CD4-positive, alpha-beta T cell treated with Interleukin-17A for 4 hours (primary cell): Measurements from ENCODE around the gene ACSS2.
A peak's percentile ranks its signal among the peaks of the same experiment; 100 is the strongest.

Source experiments
- DNase-seq: peaks from one replicate; pipeline ENCODE4 v3.0.0-alpha.2; 2020; ENCODE audit warnings: mixed read lengths

Gene ACSS2

GRCh38 chr20:34876406-34877282 lies at the start of gene ACSS2:
ACSS2 (plus strand) TSS chr20:34876612; CDS start chr20:34876646, 34 bp downstream.
- DNase-seq = peak; percentile 98

- no peak for DNase-seq
These were observed 47.2 kb upstream of the ACSS2 start for GRCh38 chr20:34829191-34829590.

- DNase-seq = no peak
These were observed 44.5 kb upstream of the ACSS2 start for GRCh38 chr20:34831936-34832335.

GRCh38 chr20:34834459-34834893 lies 41.9 kb upstream of the ACSS2 start:
- DNase-seq = no peak

- no peak for DNase-seq
These were observed 34.3 kb upstream of the ACSS2 start for GRCh38 chr20:34842143-34842542.

- DNase-seq = no peak
These were observed 33.0 kb upstream of the ACSS2 start for GRCh38 chr20:34843421-34843820.

- DNase-seq = no peak
These were observed 27.8 kb upstream of the ACSS2 start for GRCh38 chr20:34848597-34848996.

- DNase-seq = no peak
These were observed 26.6 kb upstream of the ACSS2 start for GRCh38 chr20:34849778-34850177.

GRCh38 chr20:34850969-34851368 lies 25.4 kb upstream of the ACSS2 start:
- DNase-seq = no peak

GRCh38 chr20:34852298-34852697 lies 24.1 kb upstream of the ACSS2 start:
- no peak for DNase-seq

GRCh38 chr20:34859367-34859766 lies 17.0 kb upstream of the ACSS2 start:
- DNase-seq = no peak

GRCh38 chr20:34859826-34860545 lies 16.4 kb upstream of the ACSS2 start:
- no peak for DNase-seq

- no peak for DNase-seq
These were observed 14.9 kb upstream of the ACSS2 start for GRCh38 chr20:34861386-34862084.

- no peak for DNase-seq
These were observed 13.7 kb upstream of the ACSS2 start for GRCh38 chr20:34862724-34863123.

GRCh38 chr20:34863421-34863965 lies 12.9 kb upstream of the ACSS2 start:
- DNase-seq = no peak

GRCh38 chr20:34864216-34864615 lies 12.2 kb upstream of the ACSS2 start:
- no peak for DNase-seq

GRCh38 chr20:34871320-34871926 lies 5.0 kb upstream of the ACSS2 start:
- DNase-seq = no peak

GRCh38 chr20:34871966-34872621 lies 4.3 kb upstream of the ACSS2 start:
- peak; percentile 13 for DNase-seq

GRCh38 chr20:34872622-34873224 lies 3.7 kb upstream of the ACSS2 start, which contains the start of gene GGT7:
GGT7 (minus strand) TSS chr20:34872856; CDS start chr20:34872815, 41 bp downstream.
- DNase-seq = peak; percentile 93

- no peak for DNase-seq
These were observed 2.8 kb upstream of the ACSS2 start for GRCh38 chr20:34873583-34874093.

- peak; percentile 58 for DNase-seq
These were observed 2.2 kb upstream of the ACSS2 start for GRCh38 chr20:34874094-34874654.
